Left lung (tissue), 10 donors: ENCODE data around the gene PPP1R36. TPM values are rescaled to one million over a fixed set of nuclear protein-coding genes. Genes with fewer than 3 reads are reported as not detected.

Experiments
- ATAC-seq: fragments of 200-7000 bp; cut with Tn5 transposase; one replicate; pipeline ENCODE4 v1.9.1; 2020; ENCODE audit warnings: moderate library complexity
- DNase-seq, 4 donors: peaks; one replicate each; pipeline ENCODE4 v3.0.0-alpha.2; 2013 to 2020
- H3K27ac ChIP-seq, 2 donors: fragments of 200-600 bp; sonication (generic) in 1 of 2; one replicate each; pipeline versions ENCODE4 v1.5.0 to v1.8.0; 2020 to 2021
- H3K27me3 ChIP-seq, 2 donors: fragments of 200-600 bp; sonication (generic) in 1 of 2; one replicate each; pipeline versions ENCODE4 v1.5.0 to v1.8.0; 2020 to 2021
- H3K36me3 ChIP-seq, 2 donors: fragments of 200-600 bp; sonication (generic) in 1 of 2; one replicate each; pipeline versions ENCODE4 v1.5.0 to v1.8.0; 2020 to 2021
- H3K4me1 ChIP-seq, 2 donors: fragments of 200-600 bp; one replicate each; pipeline ENCODE4 v1.8.0; 2021
- H3K4me3 ChIP-seq, 2 donors: fragments of 200-600 bp; sonication (generic) in 1 of 2; one replicate each; pipeline versions ENCODE4 v1.5.0 to v1.8.0; 2020 to 2021; ENCODE audit warnings: mild to moderate bottlenecking in 1 of 2
- H3K9me3 ChIP-seq, 2 donors: fragments of 200-600 bp; sonication (generic) in 1 of 2; one replicate each; pipeline versions ENCODE4 v1.5.0 to v1.8.0; 2020 to 2021
- CTCF ChIP-seq, 2 donors: fragments of 200-600 bp; sonication (generic) in 1 of 2; IDR thresholded peaks; one replicate each; pipeline versions ENCODE4 v1.5.0 to v1.8.0; 2021; ENCODE audit warnings: antibody characterized with exemption in 2 of 2
- intact Hi-C, 2 donors: fragments of 100-400 bp; cut with DNase I; formaldehyde crosslinking; loops; one replicate each; pipeline versions ENCODE4 v1.11.2 to v1.14.2; 2022
- polyA plus RNA-seq, 6 donors: library from polyadenylated mRNA; unstranded; fragments of 120-200 nt; gene quantifications; one replicate each; pipeline ENCODE4 v1.2.1, GENCODE V29; 2013; ENCODE audit not compliant: insufficient read length in 6 of 6
- total RNA-seq, 2 donors: library from RNA; stranded (reverse); fragmentation: NEBNext Ultra II Directional; extraction: Animal tissue kit (Norgen Biotek cat#: 25700); gene quantifications; one replicate each; pipeline ENCODE4 v1.2.1, GENCODE V29; 2021
- donor health status: DM: no; HTN: yes; CAD: no.
- donor health status: DM: no; HTN: no; CAD: no.

The PPP1R36 gene
- total and polyA plus RNA-seq, 8 donors = 0.33 to 2.1 (median 0.74) TPM

DNA sequence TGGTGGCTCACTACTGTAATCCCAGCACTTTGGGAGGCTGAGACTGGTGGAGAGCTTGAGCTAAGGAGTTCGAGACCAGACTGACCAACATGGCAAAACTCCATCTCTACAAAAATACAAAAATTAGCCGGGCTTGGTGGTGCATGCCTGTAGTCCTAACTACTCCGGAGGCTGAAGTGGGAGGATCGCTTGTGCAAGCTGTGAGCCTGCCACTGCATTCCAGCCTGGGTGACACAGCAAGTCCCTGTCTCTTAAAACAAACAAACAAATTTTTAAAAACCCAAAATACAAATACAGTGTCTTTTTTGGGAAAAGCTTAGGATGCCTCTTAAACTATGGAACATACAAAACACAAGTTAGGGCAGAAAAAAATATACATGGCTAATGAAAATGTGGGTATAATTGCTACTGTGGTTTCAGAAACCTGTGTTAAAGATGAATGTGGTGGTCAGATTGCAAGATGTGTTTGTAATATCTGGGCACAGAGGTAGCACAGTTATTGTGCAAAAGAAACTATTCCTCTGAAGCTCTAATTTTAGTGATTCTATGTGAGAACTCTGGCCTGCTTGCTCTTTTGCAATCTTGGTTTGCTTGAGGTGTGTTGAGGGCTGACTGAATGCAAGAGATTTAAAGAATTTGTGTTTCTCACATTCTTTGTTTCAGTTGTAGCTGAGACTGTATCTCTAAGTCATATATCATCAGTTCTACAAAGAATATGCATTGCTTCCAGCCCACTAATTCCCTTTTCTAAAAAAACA is 13.1 kb upstream of the PPP1R36 start:
- DNase-seq = no peak
- H3K4me1 ChIP-seq = peaks cover 3 to 19% of the 10 kb centered on the region in 2 donors
- TF ChIP-seq CTCF (IDR thresholded peaks at IDR 0.05) = no peak
- peaks cover 10 to 19% of the 10 kb centered on the region in 2 donors for H3K27me3 ChIP-seq
- intact Hi-C loops = no loop called here
- no peak for ATAC-seq
- no peak overlapping the region for H3K27ac ChIP-seq
- H3K9me3 ChIP-seq = peaks cover 0 to 7% of the 10 kb centered on the region in 2 donors
- H3K4me3 ChIP-seq = no peak overlapping the region
- H3K36me3 ChIP-seq = no peaks in the 10 kb centered on the region

GRCh38 chr14:64540208-64541202 is 9.3 kb upstream of the PPP1R36 start, which contains the start of gene HSPA2:
Gene HSPA2 (plus strand): TSS chr14:64540741. CDS start chr14:64540850, 109 bp downstream.
- H3K4me1 ChIP-seq = peaks cover 3 to 28% of the 10 kb centered on the region in 2 donors
- peaks cover 14 to 49% of the 10 kb centered on the region in 2 donors for H3K27me3 ChIP-seq
- no peaks in the 10 kb centered on the region for H3K36me3 ChIP-seq
- ATAC-seq (peak; percentile 96), DNase-seq (peak; percentile 96 to 99 (median 99))
- TF ChIP-seq CTCF (IDR thresholded peaks at IDR 0.05) = peak; percentile 74 to 83
- H3K27ac ChIP-seq = peak within 1 kb of the TSS; percentile 78 to 83
- intact Hi-C loops = loop anchor here in 1 of 2 donors (10.0 kb wide), 1 partner anchor 94 kb away; no protein-coding TSS in a partner anchor
- peak within 1 kb of the TSS; percentile 49 to 55 for H3K4me3 ChIP-seq
- H3K9me3 ChIP-seq = peaks cover 0 to 7% of the 10 kb centered on the region in 2 donors

DNA sequence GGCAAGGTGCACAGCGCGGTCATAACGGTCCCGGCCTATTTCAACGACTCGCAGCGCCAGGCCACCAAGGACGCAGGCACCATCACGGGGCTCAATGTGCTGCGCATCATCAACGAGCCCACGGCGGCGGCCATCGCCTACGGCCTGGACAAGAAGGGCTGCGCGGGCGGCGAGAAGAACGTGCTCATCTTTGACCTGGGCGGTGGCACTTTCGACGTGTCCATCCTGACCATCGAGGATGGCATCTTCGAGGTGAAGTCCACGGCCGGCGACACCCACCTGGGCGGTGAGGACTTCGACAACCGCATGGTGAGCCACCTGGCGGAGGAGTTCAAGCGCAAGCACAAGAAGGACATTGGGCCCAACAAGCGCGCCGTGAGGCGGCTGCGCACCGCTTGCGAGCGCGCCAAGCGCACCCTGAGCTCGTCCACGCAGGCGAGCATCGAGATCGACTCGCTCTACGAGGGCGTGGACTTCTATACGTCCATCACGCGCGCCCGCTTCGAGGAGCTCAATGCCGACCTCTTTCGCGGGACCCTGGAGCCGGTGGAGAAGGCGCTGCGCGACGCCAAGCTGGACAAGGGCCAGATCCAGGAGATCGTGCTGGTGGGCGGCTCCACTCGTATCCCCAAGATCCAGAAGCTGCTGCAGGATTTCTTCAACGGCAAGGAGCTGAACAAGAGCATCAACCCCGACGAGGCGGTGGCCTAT is 8.3 kb upstream of the PPP1R36 start:
- intact Hi-C loops = loop anchor here in 1 of 2 donors (10.0 kb wide), 1 partner anchor 93 kb away; no protein-coding TSS in a partner anchor
- Histone ChIP-seq H3K27me3 (peaks cover 14 to 49% of the 10 kb centered on the region in 2 donors), H3K4me3 (peak overlapping the region; percentile 37 to 49), H3K36me3 (no peaks in the 10 kb centered on the region), H3K4me1 (peaks cover 3 to 28% of the 10 kb centered on the region in 2 donors), H3K27ac (no peak overlapping the region), H3K9me3 (peaks cover 0 to 7% of the 10 kb centered on the region in 2 donors)
- ATAC-seq = no peak
- peak in 2 of 4 donors; percentile 29 to 80 for DNase-seq
- TF ChIP-seq CTCF (IDR thresholded peaks at IDR 0.05) = no peak

DNA sequence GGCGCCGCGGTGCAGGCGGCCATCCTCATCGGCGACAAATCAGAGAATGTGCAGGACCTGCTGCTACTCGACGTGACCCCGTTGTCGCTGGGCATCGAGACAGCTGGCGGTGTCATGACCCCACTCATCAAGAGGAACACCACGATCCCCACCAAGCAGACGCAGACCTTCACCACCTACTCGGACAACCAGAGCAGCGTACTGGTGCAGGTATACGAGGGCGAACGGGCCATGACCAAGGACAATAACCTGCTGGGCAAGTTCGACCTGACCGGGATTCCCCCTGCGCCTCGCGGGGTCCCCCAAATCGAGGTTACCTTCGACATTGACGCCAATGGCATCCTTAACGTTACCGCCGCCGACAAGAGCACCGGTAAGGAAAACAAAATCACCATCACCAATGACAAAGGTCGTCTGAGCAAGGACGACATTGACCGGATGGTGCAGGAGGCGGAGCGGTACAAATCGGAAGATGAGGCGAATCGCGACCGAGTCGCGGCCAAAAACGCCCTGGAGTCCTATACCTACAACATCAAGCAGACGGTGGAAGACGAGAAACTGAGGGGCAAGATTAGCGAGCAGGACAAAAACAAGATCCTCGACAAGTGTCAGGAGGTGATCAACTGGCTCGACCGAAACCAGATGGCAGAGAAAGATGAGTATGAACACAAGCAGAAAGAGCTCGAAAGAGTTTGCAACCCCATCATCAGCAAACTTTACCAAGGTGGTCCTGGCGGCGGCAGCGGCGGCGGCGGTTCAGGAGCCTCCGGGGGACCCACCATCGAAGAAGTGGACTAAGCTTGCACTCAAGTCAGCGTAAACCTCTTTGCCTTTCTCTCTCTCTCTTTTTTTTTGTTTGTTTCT is 7.6 kb upstream of the PPP1R36 start:
- peaks cover 3 to 28% of the 10 kb centered on the region in 2 donors for H3K4me1 ChIP-seq
- H3K27me3 ChIP-seq = peaks cover 14 to 49% of the 10 kb centered on the region in 2 donors
- no peaks in the 10 kb centered on the region for H3K36me3 ChIP-seq
- TF ChIP-seq CTCF (IDR thresholded peaks at IDR 0.05) = no peak
- intact Hi-C loops = loop anchor here in 1 of 2 donors (10.0 kb wide), 1 partner anchor 93 kb away; no protein-coding TSS in a partner anchor
- ATAC-seq (no peak), DNase-seq (no peak)
- H3K9me3 ChIP-seq = peaks cover 0 to 7% of the 10 kb centered on the region in 2 donors
- peak overlapping the region; percentile 12 to 18 for H3K4me3 ChIP-seq
- H3K27ac ChIP-seq = no peak overlapping the region
